C4-2B (cell line): ENCODE results near the gene GMPR2.
"Not testable (repeated sequence)": the region's sequence is repeated elsewhere in the genome, so short reads cannot be mapped to it uniquely, and the experiment has no call there.

Source experiments
- CTCF ChIP-seq: fragments of 450-650 bp; conservative IDR thresholded peaks from 2 replicates; pipeline ENCODE4 v1.5.1; 2017; ENCODE audit warnings: mild to moderate bottlenecking
- ZFX ChIP-seq: fragments of 450-650 bp; IDR thresholded peaks from 2 replicates; pipeline ENCODE4 v1.6.1; 2017

- TF ChIP-seq CTCF, ZFX: not testable (repeated sequence)
Observed at GRCh38 chr14:24222987-24223386, 9.7 kb upstream of the GMPR2 start.
